Measurements from ENCODE around the gene LMNA.

DNA sequence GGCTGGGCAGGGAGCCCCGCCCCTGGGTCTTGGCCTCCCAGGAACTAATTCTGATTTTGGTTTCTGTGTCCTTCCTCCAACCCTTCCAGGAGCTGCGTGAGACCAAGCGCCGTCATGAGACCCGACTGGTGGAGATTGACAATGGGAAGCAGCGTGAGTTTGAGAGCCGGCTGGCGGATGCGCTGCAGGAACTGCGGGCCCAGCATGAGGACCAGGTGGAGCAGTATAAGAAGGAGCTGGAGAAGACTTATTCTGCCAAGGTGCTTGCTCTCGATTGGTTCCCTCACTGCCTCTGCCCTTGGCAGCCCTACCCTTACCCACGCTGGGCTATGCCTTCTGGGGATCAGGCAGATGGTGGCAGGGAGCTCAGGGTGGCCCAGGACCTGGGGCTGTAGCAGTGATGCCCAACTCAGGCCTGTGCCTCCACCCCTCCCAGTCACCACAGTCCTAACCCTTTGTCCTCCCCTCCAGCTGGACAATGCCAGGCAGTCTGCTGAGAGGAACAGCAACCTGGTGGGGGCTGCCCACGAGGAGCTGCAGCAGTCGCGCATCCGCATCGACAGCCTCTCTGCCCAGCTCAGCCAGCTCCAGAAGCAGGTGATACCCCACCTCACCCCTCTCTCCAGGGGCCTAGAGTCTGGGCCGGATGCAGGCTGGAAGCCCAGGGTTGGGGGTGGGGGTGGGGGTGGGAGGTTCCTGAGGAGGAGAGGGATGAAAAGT, 20.4 kb downstream of the LMNA start:
- TF ChIP-seq, protein P1, sequence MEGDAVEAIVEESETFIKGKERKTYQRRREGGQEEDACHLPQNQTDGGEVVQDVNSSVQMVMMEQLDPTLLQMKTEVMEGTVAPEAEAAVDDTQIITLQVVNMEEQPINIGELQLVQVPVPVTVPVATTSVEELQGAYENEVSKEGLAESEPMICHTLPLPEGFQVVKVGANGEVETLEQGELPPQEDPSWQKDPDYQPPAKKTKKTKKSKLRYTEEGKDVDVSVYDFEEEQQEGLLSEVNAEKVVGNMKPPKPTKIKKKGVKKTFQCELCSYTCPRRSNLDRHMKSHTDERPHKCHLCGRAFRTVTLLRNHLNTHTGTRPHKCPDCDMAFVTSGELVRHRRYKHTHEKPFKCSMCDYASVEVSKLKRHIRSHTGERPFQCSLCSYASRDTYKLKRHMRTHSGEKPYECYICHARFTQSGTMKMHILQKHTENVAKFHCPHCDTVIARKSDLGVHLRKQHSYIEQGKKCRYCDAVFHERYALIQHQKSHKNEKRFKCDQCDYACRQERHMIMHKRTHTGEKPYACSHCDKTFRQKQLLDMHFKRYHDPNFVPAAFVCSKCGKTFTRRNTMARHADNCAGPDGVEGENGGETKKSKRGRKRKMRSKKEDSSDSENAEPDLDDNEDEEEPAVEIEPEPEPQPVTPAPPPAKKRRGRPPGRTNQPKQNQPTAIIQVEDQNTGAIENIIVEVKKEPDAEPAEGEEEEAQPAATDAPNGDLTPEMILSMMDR (IDR thresholded peaks at IDR 0.05), result no peak
- TF ChIP-seq EP300 (IDR thresholded peaks at IDR 0.05), result no peak
